ENCODE data around the gene TMEM266.

Gene TMEM266

GRCh38 chr15:76109046-76109445 is 49.3 kb downstream of the TMEM266 start:
- H3K4me3 ChIP-seq (ENCODE audit: low read length): no peak overlapping the region
- TF ChIP-seq, protein P1, sequence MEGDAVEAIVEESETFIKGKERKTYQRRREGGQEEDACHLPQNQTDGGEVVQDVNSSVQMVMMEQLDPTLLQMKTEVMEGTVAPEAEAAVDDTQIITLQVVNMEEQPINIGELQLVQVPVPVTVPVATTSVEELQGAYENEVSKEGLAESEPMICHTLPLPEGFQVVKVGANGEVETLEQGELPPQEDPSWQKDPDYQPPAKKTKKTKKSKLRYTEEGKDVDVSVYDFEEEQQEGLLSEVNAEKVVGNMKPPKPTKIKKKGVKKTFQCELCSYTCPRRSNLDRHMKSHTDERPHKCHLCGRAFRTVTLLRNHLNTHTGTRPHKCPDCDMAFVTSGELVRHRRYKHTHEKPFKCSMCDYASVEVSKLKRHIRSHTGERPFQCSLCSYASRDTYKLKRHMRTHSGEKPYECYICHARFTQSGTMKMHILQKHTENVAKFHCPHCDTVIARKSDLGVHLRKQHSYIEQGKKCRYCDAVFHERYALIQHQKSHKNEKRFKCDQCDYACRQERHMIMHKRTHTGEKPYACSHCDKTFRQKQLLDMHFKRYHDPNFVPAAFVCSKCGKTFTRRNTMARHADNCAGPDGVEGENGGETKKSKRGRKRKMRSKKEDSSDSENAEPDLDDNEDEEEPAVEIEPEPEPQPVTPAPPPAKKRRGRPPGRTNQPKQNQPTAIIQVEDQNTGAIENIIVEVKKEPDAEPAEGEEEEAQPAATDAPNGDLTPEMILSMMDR (conservative IDR thresholded peaks at IDR 0.05; ENCODE audit: low read depth, low read length): no peak
- no peak for DNase-seq (ENCODE audit: low read depth)

- no peak for DNase-seq (ENCODE audit: low read depth)
- no peak overlapping the region for H3K4me3 ChIP-seq (ENCODE audit: low read length)
- TF ChIP-seq, protein P1 (conservative IDR thresholded peaks at IDR 0.05; ENCODE audit: low read depth, low read length): no peak
Observed at GRCh38 chr15:76114561-76114960, 54.8 kb downstream of the TMEM266 start.

DNA sequence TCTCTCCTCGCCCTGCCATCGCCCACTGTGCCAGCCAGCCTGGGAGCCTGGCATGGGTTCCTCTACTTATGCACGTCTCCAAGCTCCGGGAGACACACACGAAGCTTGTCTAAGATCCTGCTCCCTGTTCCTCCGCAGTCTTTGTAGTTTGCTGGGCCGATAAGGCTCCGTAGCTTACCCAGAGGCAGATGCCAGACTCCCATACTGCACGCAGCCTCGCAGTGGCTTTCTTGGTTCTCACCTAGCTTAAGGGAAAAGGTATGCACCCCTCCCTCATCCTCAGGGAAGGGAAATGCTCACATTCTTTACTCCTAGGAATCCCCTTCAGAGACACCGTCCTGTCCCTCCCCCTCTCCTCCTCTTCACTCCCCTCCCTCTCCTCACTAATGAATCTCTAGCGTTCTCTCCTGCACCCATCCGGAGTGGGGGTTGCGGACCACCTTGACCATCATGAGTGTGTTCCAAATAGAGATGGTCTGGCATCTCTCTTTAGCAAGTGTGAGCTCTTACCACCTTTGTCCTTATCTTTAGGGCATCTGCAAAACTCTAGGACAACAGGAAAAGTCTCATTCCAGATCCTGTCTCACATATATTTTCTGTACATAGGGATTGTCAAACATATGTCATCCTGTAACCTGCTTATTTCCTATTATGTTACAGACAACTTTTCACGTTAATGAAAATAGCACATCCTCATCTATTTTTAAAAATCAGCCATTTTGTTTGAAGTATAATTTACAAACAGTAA is 56.5 kb downstream of the TMEM266 start:
- H3K4me3 ChIP-seq (ENCODE audit: low read length): no peak overlapping the region
- DNase-seq (ENCODE audit: low read depth): no peak
- TF ChIP-seq, protein P1 (conservative IDR thresholded peaks at IDR 0.05; ENCODE audit: low read depth, low read length): no peak

GRCh38 chr15:76117181-76117580 is 57.4 kb downstream of the TMEM266 start:
- no peak overlapping the region for H3K4me3 ChIP-seq (ENCODE audit: low read length)
- TF ChIP-seq, protein P1 (conservative IDR thresholded peaks at IDR 0.05; ENCODE audit: low read depth, low read length): no peak
- DNase-seq (ENCODE audit: low read depth): no peak

- no peak overlapping the region for H3K4me3 ChIP-seq (ENCODE audit: low read length)
- TF ChIP-seq, protein P1 (conservative IDR thresholded peaks at IDR 0.05; ENCODE audit: low read depth, low read length): no peak
- DNase-seq (ENCODE audit: low read depth): no peak
Observed at GRCh38 chr15:76118767-76119166, 59.0 kb downstream of the TMEM266 start.

GRCh38 chr15:76123031-76123430 is 63.2 kb downstream of the TMEM266 start:
- TF ChIP-seq, protein P1 (conservative IDR thresholded peaks at IDR 0.05; ENCODE audit: low read depth, low read length): no peak
- no peak for DNase-seq (ENCODE audit: low read depth)

GRCh38 chr15:76127169-76127568 is 67.4 kb downstream of the TMEM266 start:
- no peak for DNase-seq (ENCODE audit: low read depth)
- no peak overlapping the region for H3K4me3 ChIP-seq (ENCODE audit: low read length)
- TF ChIP-seq, protein P1 (conservative IDR thresholded peaks at IDR 0.05; ENCODE audit: low read depth, low read length): no peak

More at GRCh38 chr15:76123031-76123430, 63.2 kb downstream of the TMEM266 start:
- H3K4me3 ChIP-seq (ENCODE audit: low read length): no peak overlapping the region
